Stimulated activated naive CD4-positive, alpha-beta T cell treated with Interleukin-2 at 50 U/mL for 16 hours (primary cell): Measurements from ENCODE around the gene MYO1C.
"Not testable (repeated sequence)": the region's sequence is repeated elsewhere in the genome, so short reads cannot be mapped to it uniquely, and the experiment has no call there.

Source experiments
- DNase-seq: peaks from one replicate; lab custom pipeline; 2025; lab: John Stamatoyannopoulos, UW

The MYO1C gene

DNA sequence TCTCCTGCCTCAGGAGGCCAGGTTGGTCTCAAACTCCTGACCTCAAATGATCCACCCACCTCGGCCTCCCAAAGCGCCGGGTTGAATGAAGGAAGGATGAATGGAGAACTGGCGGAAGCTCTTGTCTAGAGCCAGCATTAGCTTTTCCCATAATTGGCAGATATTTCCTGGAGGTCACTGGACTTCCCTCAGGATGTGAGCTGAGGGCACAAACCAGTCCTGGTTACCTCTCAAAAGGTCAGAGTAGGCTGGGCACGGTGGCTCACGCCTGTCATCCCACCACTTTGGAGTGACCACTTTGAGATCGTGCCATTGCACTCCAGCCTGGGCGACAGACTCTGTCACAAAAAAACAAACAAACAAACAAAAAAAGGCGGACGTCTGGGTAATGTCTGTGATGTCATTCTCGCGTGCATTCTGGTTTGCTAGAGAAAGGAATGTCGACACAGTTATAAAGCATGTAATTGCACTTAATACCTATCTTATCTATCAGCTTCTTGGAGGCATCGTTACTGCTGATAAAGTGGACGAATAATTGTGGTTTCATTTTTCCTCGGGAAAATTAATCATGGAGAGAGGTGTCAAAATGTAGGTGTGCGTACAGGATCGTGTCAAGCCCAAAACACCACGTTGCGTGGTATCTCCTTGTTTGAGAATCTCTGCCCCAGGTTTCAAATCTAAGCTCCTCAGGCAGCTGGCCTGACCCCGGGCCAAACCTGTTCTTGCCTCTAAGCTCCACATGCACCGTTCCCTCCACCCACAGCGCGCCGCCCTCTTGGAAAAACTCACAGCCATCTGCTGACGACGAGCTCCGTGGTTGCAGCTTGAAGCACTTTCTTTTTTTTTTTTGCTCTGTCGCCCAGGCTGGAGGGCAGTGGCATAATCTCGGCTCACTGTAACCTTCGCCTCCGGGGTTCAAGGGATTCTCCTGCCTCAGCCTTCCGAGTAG is 30.0 kb downstream of the MYO1C start:
- DNase-seq: no peak

GRCh38 chr17:1461198-1461944 is 31.1 kb downstream of the MYO1C start:
- no peak for DNase-seq

DNA sequence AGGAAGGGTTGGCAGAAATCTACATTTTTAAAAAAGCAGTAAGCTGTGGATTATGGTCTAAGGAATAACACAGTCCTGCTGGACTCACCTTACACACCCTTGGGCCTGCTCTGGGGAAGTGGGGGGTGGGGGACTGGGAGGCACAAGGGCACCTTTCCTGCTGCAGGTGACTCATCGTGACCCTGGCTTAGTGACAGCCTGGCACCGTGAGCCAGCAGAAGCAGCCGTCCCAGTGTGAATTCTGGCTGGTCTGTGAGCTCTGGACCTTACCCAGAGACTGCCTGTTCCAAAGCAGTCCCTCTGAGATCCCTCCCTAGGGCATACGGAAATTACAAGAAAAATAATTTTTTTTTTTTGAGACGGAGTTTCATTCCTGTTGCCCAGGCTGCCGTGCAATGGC is 32.3 kb downstream of the MYO1C start:
- no peak for DNase-seq

- peak; percentile 94 for DNase-seq
These were observed 36.5 kb downstream of the MYO1C start, which contains the start of gene CRK for GRCh38 chr17:1455797-1456599. CRK (minus strand) TSS chr17:1456232; CDS start chr17:1456117, 115 bp downstream.

GRCh38 chr17:1455291-1455796 is 37.1 kb downstream of the MYO1C start:
- DNase-seq: peak; percentile 25

GRCh38 chr17:1454541-1454940 is 37.9 kb downstream of the MYO1C start:
- DNase-seq: no peak

- not testable (repeated sequence) for DNase-seq
These were observed 38.8 kb downstream of the MYO1C start for GRCh38 chr17:1453694-1454093.

DNA sequence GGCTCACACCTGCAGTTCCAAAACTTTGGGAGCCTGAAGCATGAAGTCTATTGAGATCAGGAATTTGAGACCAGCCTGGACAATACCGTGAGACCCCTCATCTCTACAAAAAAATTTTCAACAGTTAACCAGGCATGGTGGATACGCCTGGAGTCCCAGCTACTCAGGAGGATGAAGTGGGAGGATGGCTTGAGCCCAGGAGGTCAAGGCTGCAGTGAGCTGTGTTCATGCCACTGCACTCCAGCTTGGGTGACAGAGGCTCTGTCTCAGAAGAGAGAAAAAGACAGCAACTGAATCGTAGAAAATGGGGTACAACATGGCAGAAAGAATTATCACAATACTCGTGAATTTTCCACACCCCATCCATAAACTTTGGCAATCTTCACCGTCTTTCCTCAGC is 39.6 kb downstream of the MYO1C start:
- no peak for DNase-seq

DNA sequence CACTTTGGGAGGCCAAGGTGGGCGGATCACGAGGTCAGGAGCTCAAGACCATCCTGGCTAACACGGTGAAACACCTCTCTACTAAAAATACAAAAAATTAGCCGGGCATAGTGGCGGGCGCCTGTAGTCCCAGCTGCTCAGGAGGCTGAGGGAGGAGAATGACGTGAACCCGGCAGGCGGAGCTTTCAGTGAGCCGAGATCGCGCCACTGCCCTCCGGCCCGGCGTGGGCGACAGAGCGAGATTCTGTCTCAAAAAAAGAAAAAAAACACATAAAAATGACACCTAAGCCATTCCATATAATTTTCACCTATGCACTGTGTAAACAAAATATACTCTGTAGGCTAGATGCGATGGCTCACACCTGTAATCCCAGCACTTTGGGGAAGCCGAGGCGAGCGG is 42.2 kb downstream of the MYO1C start:
- DNase-seq: not testable (repeated sequence)

DNA sequence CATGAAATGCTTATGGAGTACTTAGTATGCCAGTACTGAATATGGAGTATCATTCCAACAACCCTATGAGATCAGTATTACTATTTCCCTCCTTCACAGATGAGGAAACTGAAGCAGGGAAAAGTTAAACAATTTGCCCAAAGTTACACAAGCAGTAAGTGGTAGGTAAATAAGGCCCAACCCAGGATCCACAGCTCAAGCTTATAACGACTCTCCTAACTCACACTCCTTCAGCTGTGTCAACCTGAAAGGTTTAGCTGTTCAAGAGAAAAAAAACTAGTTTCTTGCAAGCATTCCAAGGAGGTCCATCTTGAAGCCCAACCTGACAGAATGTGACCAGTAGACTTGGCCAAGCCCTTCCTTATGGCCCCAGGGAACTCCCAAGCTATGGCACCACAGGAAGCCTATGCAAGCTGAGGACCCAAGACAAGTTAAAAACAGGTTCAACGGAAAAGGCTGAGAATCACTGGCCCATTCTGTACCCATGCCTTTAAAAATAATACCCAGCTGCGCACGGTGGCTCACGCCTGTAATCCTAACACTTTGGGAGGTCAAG is 43.0 kb downstream of the MYO1C start:
- DNase-seq: no peak

DNA sequence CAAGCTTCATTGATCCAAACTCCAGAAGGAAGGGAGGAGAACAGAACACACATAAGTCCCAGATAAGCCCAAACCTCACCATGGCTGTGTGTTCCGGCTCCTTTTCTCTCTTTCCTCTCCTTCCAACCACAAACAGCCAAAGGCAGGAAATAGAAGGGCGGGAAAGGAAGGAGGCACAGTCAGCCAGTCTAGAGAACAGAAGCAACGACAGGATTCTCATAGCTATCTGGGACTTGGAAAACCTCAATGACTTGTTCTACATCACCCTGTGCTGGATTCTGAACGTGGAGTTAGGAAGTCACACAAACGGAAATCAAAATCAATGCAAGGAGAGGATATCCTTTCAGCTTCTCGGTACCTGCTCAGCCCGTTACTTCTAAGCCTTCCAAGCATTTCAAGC is 45.4 kb downstream of the MYO1C start:
- DNase-seq: no peak

GRCh38 chr17:1446201-1446600 is 46.3 kb downstream of the MYO1C start:
- no peak for DNase-seq

GRCh38 chr17:1445695-1446094 is 46.8 kb downstream of the MYO1C start:
- not testable (repeated sequence) for DNase-seq

DNA sequence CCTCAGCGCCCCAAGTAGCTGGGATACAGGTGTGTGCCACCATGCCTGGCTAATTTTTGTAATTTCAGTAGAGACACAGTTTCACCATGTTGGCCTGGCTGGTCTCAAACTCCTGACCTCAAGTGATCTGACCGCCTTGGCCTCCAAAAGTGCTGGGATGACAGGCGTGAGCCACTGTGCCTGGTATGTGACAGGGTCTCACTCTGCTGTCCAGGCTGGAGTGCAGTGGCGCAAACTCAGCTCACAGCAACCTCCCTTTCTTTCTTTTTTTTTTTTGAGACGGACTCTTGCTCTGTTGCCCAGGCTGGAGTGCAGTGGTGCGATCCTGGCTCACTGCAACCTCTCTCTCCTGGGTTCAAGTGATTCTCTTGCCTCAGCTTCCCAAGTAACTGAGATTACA is 49.8 kb downstream of the MYO1C start:
- not testable (repeated sequence) for DNase-seq

DNA sequence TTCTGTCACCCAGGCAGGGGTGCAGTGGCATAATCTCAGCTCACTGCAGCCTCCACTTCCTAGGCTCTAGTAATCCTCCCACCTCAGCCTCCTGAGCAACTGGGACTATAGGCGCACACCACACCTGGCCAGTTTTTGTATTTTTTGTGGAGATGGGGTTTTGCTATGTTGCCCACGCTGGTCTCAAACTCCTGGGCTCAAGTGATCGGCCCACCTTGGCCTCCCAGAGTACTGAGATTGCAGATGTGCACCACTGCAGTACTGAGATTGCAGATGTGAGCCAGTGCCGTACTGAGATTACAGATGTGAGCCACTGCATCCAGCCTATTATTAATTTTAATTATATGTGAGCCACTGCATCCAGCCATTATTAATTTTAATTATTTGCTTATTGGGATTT is 50.3 kb downstream of the MYO1C start:
- no peak for DNase-seq

DNA sequence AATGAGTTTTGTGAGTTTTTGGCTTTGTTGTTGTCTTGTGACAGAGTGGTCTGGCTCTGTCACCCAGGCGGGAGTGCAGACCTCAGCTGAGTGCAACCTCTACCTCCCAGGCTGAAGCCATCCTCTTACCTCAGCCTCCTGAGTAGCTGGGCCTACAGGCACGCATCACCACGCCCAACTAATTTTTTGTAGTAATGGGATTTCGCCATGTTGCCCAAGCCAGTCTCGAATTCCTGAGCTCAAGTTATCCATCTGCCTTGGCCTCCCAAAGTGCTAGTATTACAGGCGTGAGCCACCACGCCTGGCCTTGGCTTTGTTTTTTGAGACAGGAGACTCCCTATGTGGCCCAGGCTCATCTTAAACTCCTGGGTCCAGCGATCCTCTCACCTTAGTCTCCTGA is 51.6 kb downstream of the MYO1C start:
- no peak for DNase-seq

- no peak for DNase-seq
These were observed 53.8 kb downstream of the MYO1C start for GRCh38 chr17:1438593-1439083.

GRCh38 chr17:1435326-1435725 is 57.2 kb downstream of the MYO1C start:
- DNase-seq: no peak

GRCh38 chr17:1434150-1434549 is 58.3 kb downstream of the MYO1C start:
- no peak for DNase-seq

DNA sequence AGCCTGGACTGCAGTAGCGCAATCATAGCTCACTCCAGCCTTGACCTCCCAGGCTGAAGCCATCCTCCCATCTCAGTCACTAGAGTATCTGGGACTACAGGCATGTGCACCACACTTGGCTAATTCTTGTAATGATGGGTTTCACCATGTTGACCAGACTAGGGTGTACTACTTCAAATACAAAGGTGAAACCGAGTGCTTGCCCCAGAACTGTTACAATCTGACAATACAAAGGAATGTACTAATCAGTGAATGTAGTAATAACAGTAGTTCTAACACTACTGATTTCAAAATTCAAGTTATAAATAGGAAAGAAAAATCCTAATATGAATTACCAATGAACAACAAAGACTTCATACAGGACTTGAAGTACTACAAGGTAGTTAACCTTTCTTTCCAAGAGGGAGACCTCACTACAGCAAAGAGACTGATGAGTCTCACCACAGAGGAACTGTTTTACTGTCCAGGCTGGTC is 60.8 kb downstream of the MYO1C start:
- DNase-seq: no peak

GRCh38 chr17:1423456-1424135 is 68.9 kb downstream of the MYO1C start:
- DNase-seq: no peak
